HepG2 (cell line): ENCODE data around the gene C22orf15. TPM values are rescaled to one million over a fixed set of nuclear protein-coding genes. Genes with fewer than 3 reads are reported as not detected.
A peak's percentile ranks its signal among the peaks of the same experiment; 100 is the strongest.

ENCODE experiments used
- BCLAF1 ChIP-seq: fragments of 450-650 bp; IDR thresholded peaks from 2 replicates; pipeline ENCODE4 v1.6.1; 2017; ENCODE audit warnings: mild to moderate bottlenecking
- CEBPG ChIP-seq: IDR thresholded peaks from 2 replicates; pipeline ENCODE4 v1.6.1; 2016
- CREBL2 ChIP-seq: sonication (generic); formaldehyde crosslinking; IDR thresholded peaks from 2 replicates; pipeline ENCODE4 v1.8.1; 2023; ENCODE audit warnings: missing genetic modification reagents, mild to moderate bottlenecking, borderline replicate concordance
- ETV6 ChIP-seq: sonication (generic); formaldehyde crosslinking; conservative IDR thresholded peaks from 2 replicates; pipeline ENCODE4 v1.4.0; 2020; ENCODE audit warnings: missing genetic modification reagents
- FIP1L1 ChIP-seq: fragments of 200-400 bp; formaldehyde crosslinking; IDR thresholded peaks from 2 replicates; pipeline ENCODE4 v1.6.1; 2018; ENCODE audit warnings: low read depth, mild to moderate bottlenecking, low read length, moderate library complexity, borderline replicate concordance; ENCODE audit not compliant: insufficient read depth
- FOSL2 ChIP-seq: sonication (generic); formaldehyde crosslinking; IDR thresholded peaks from 2 replicates; pipeline ENCODE4 v1.4.0; 2020; ENCODE audit warnings: missing genetic modification reagents
- HDAC2 ChIP-seq: sonication (generic); formaldehyde crosslinking; IDR thresholded peaks from 2 replicates; pipeline ENCODE4 v1.4.0; 2020; ENCODE audit warnings: missing genetic modification reagents
- IKZF1 ChIP-seq: fragments of 450-650 bp; IDR thresholded peaks from 2 replicates; pipeline ENCODE4 v1.7.1; 2016
- KLF16 ChIP-seq, 2 experiments: sonication (generic) in 1 of 2; formaldehyde crosslinking in 1 of 2; IDR thresholded peaks; 2 replicates each; pipeline versions ENCODE4 v1.6.1 to v1.8.0; 2016 to 2023; ENCODE audit warnings: missing genetic modification reagents in 2 of 2, missing compliant biosample characterization in 1 of 2
- MAF1 ChIP-seq: sonication (generic); formaldehyde crosslinking; IDR thresholded peaks from 2 replicates; pipeline ENCODE4 v1.5.0; 2020; ENCODE audit warnings: missing genetic modification reagents, borderline replicate concordance
- MAX ChIP-seq: IDR thresholded peaks from 2 replicates; pipeline ENCODE4 v1.6.1; 2012; ENCODE audit warnings: inconsistent platforms
- NFE2L1 ChIP-seq: sonication (generic); formaldehyde crosslinking; IDR thresholded peaks from 2 replicates; pipeline ENCODE4 v1.4.0; 2020; ENCODE audit warnings: missing genetic modification reagents, mild to moderate bottlenecking, borderline replicate concordance
- PHF5A ChIP-seq: IDR thresholded peaks from one replicate; pipeline ENCODE4 v1.6.1; 2018; ENCODE audit warnings: low read depth, missing genetic modification reagents; ENCODE audit not compliant: unreplicated experiment
- RXRA ChIP-seq: sonication (generic); formaldehyde crosslinking; IDR thresholded peaks from 2 replicates; pipeline ENCODE4 v1.5.1; 2020; ENCODE audit warnings: missing genetic modification reagents
- SMYD3 ChIP-seq: sonication (generic); formaldehyde crosslinking; IDR thresholded peaks from 2 replicates; pipeline ENCODE4 v1.8.1; 2023; ENCODE audit warnings: mild to moderate bottlenecking, missing genetic modification reagents
- TFDP1 ChIP-seq: IDR thresholded peaks from 2 replicates; pipeline ENCODE4 v1.6.1; 2016; ENCODE audit warnings: missing compliant biosample characterization, missing genetic modification reagents, borderline replicate concordance
- ZBTB39 ChIP-seq: sonication (generic); formaldehyde crosslinking; IDR thresholded peaks from 2 replicates; pipeline ENCODE4 v1.5.0; 2020; ENCODE audit warnings: missing genetic modification reagents
- ZFP91 ChIP-seq: sonication (generic); formaldehyde crosslinking; IDR thresholded peaks from 2 replicates; pipeline ENCODE4 v1.9.0; 2022; ENCODE audit warnings: missing genetic modification reagents, mild to moderate bottlenecking, borderline replicate concordance
- ZNF264 ChIP-seq: sonication (generic); formaldehyde crosslinking; IDR thresholded peaks from 2 replicates; pipeline ENCODE4 v1.4.0; 2020; ENCODE audit warnings: missing genetic modification reagents
- polyA plus RNA-seq, 8 experiments: library from polyadenylated mRNA; depleted of rRNA in 3 of 8; stranded (reverse) in 7 of 8; unstranded in 1 of 8; fragments of >200 nt; fragmentation: Illumina TruSeq in 4 of 8; extraction: Trizol in 4 of 8; gene quantifications; 2 replicates each; pipeline versions ENCODE4 v1.2.1 to v1.2.3, GENCODE V29; 2011 to 2016; ENCODE audit warnings: low read depth in 4 of 8, missing spikeins in 1 of 8, mixed read lengths in 1 of 8; ENCODE audit not compliant: insufficient read depth in 1 of 8
- total RNA-seq, 5 experiments: library from RNA; depleted of rRNA; stranded (reverse); fragments of >200 nt; fragmentation: Illumina TruSeq; extraction: Trizol; gene quantifications; 2 replicates each; pipeline ENCODE4 v1.2.3, GENCODE V29; 2016; ENCODE audit warnings: low read depth in 1 of 5

C22orf15 gene
- total and polyA plus RNA-seq, 2 of the 13 experiments (the other 11 are each of a cell fraction or from before 2014, with no cell fraction given) = not detected

GRCh38 chr22:23716811-23717801, 45.7 kb upstream of the C22orf15 start (continued):
- TF ChIP-seq BCLAF1 (no peak), NFE2L1 (CRISPR knock-in tag) (no peak), TFDP1 (peak; percentile 90), FOSL2 (CRISPR knock-in tag) (peak; percentile 55; the same call in 1 of the 2 replicates), FIP1L1 (no peak), ZBTB39 (CRISPR knock-in tag) (no peak), CREBL2 (peak; percentile 67; the same call in 1 of the 2 replicates), IKZF1 (no peak), ZFP91 (CRISPR knock-in tag) (peak; percentile 90), SMYD3 (0 out of 2 replicates have a peak, but pooled peaks have one; percentile 60), MAX (peak; percentile 84; the same call in 1 of the 2 replicates), HDAC2 (peak; percentile 75), KLF16 (CRISPR knock-in tag; IDR thresholded peaks at IDR 0.05) (peak in 1 of 2 experiments; percentile 96; a peak in 2 of 4 replicates), ETV6 (CRISPR knock-in tag) (no peak), CEBPG (CRISPR knock-in tag) (peak; percentile 68), RXRA (CRISPR knock-in tag) (peak; percentile 70; the same call in 1 of the 2 replicates), ZNF264 (CRISPR knock-in tag) (peak; percentile 74; the same call in 1 of the 2 replicates), PHF5A (no peak), MAF1 (CRISPR knock-in tag) (no peak)
